C4-2B (cell line): ENCODE measurements around the gene CDC42SE2.

Source experiments
- ZFX ChIP-seq: fragments of 450-650 bp; IDR thresholded peaks from 2 replicates; pipeline ENCODE4 v1.6.1; 2017
- TF ChIP-seq, protein P1 (sequence below): fragments of 450-650 bp; conservative IDR thresholded peaks from 2 replicates; pipeline ENCODE4 v1.5.1; 2017; ENCODE audit warnings: mild to moderate bottlenecking

DNA sequence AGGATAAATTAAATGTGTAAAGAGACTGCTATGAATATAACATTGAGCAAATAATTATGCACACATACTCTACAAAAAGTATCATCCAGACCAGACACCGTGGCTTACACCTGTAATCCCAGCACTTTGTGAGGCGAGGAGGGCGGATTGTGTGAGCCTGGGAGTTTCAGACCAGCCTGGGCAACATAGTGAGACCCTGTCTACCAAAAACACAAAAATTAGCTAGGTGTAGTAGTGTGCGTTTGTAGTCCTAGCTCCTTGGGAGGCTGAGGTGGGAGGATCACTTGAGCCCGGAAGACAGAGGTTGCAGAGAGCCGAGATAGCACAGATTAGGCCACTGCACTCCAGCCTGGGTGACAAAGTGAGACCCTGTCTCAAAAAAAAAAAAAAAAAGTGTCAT lies 2.4 kb upstream of the CDC42SE2 start:
- TF ChIP-seq, protein P1, sequence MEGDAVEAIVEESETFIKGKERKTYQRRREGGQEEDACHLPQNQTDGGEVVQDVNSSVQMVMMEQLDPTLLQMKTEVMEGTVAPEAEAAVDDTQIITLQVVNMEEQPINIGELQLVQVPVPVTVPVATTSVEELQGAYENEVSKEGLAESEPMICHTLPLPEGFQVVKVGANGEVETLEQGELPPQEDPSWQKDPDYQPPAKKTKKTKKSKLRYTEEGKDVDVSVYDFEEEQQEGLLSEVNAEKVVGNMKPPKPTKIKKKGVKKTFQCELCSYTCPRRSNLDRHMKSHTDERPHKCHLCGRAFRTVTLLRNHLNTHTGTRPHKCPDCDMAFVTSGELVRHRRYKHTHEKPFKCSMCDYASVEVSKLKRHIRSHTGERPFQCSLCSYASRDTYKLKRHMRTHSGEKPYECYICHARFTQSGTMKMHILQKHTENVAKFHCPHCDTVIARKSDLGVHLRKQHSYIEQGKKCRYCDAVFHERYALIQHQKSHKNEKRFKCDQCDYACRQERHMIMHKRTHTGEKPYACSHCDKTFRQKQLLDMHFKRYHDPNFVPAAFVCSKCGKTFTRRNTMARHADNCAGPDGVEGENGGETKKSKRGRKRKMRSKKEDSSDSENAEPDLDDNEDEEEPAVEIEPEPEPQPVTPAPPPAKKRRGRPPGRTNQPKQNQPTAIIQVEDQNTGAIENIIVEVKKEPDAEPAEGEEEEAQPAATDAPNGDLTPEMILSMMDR: no peak
- TF ChIP-seq ZFX: no peak
